Gastrocnemius medialis (tissue), 4 donors: ENCODE data around the gene KLB. TPM values are rescaled to one million over a fixed set of nuclear protein-coding genes. Genes with fewer than 3 reads are reported as not detected.
A peak's percentile ranks its signal among the peaks of the same experiment; 100 is the strongest.

Experiments used
- ATAC-seq, 2 donors: fragments of 150-250 bp; one replicate each; pipeline ENCODE4 v1.9.1; 2016
- DNase-seq, 2 donors: peaks; one replicate each; pipeline ENCODE4 v3.0.0-alpha.2; 2019
- H3K27ac ChIP-seq, 4 donors: fragments of 200-600 bp; sonication (generic); 1 replicate in 1 of 4; 2 replicates in 3 of 4; pipeline ENCODE4 v1.5.1; 2016 to 2018; ENCODE audit warnings: mild to moderate bottlenecking in 2 of 4, moderate library complexity in 1 of 4
- H3K27me3 ChIP-seq, 3 donors: fragments of 200-600 bp; sonication (generic) in 2 of 3; 1 replicate in 1 of 3; 2 replicates in 2 of 3; pipeline versions ENCODE4 v1.5.1 to v1.6.0; 2016 to 2019; ENCODE audit warnings: mild to moderate bottlenecking in 1 of 3, moderate library complexity in 1 of 3
- H3K36me3 ChIP-seq, 2 donors: fragments of 200-600 bp; sonication (generic) in 1 of 2; one replicate each; pipeline ENCODE4 v1.5.1; 2017 to 2018
- H3K4me1 ChIP-seq, 2 donors: fragments of 200-600 bp; sonication (generic) in 1 of 2; one replicate each; pipeline ENCODE4 v1.5.1; 2016 to 2017; ENCODE audit warnings: mild to moderate bottlenecking in 2 of 2
- H3K4me3 ChIP-seq, 4 donors: fragments of 200-600 bp; sonication (generic) in 3 of 4; 1 replicate in 1 of 4; 2 replicates in 3 of 4; pipeline ENCODE4 v1.5.1; 2016 to 2019; ENCODE audit warnings: mild to moderate bottlenecking in 2 of 4
- H3K9me3 ChIP-seq, 3 donors: fragments of 200-600 bp; sonication (generic) in 2 of 3; 1 replicate in 1 of 3; 2 replicates in 2 of 3; pipeline ENCODE4 v1.5.1; 2016 to 2019
- CTCF ChIP-seq, 5 experiments: fragments of 450-650 bp in 3 of 5; fragments of 200-600 bp in 2 of 5; sonication (generic) in 2 of 5; IDR thresholded peaks in 4 of 5; conservative IDR thresholded peaks in 1 of 5; 1 replicate in 4 of 5; 2 replicates in 1 of 5; pipeline ENCODE4 v1.5.1; 2016 to 2019; ENCODE audit warnings: antibody characterized with exemption in 5 of 5, mild to moderate bottlenecking in 3 of 5, moderate library complexity in 3 of 5
- POLR2A ChIP-seq, 2 donors: fragments of 450-650 bp; IDR thresholded peaks; one replicate each; pipeline ENCODE4 v1.6.1; 2017; ENCODE audit warnings: antibody characterized with exemption in 2 of 2, mild to moderate bottlenecking in 2 of 2, moderate library complexity in 2 of 2
- in situ Hi-C, 4 donors: fragments of 200-750 bp; cut with MboI; loops; one replicate each; pipeline versions ENCODE4 v1.15.0 to v1.8.0; 2017; ENCODE audit warnings: low sequenced_read_pairs in 4 of 4
- intact Hi-C: fragments of 100-400 bp; cut with DNase I; formaldehyde crosslinking; loops from one replicate; pipeline ENCODE4 v1.15.1; 2023; ENCODE audit warnings: low total_unique reads
- total RNA-seq, 4 donors: library from RNA; depleted of rRNA; stranded (reverse); fragments of >200 nt; gene quantifications; one replicate each; pipeline versions ENCODE4 v1.1.0 to v1.2.3, GENCODE V29; 2016

KLB gene
- total RNA-seq, 4 donors from 2014 or later: 0.13 TPM; not detected in 3

DNA sequence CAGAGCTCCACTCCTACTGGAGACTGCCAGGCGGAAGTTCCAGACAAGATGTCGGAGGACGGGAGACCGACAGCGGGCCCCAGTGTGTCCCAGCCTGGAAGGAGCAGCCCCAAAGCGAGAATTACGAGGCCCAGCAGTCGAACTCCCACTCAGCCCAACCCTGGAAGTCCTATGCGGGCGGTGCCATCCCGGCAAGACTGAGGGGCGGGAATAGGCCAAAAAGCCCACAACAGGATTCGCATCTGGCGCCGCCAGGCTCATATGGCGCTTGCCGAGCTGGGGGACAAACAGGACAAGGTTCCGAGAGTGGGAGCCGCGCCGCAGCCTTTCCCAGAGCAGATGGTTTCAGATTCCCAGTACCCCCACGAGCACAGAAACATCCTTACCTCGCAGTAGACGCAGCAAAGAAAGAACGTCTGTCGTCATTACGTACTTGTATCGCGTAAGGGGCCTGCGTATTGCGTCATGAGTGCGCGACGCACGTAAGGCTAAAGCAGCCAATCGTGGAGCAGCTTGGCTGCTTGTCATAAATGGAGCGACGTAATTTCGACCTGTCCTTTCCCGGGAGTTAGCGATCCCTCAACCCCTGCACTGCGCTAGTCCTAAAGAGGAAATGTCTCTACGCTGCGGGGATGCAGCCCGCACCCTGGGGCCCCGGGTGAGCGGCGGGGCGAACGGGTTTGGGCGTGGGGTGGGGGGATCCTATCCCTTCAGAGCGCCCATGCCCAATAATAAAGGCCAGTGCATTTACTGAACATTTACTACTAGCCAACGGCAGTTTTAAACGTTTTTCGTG is 52.0 kb downstream of the KLB start, which contains the start of the genes LIAS and RPL9:
Gene LIAS, plus strand, starts transcription at position 552 of the 796 bp plus-strand sequence. Its CDS starts 62 bp downstream, at position 614.
Gene RPL9, minus strand, starts transcription at position 418 of the 796 bp plus-strand sequence. CDS start 483 bp downstream, outside the sequence.
- ATAC-seq: peak; percentile 96 to 98
- H3K27me3 ChIP-seq: no peaks in the 10 kb centered on the region
- in situ Hi-C loops: loop anchor here in 3 of 4 donors (25.0 kb wide), 2 partner anchors 179 to 854 kb away; partner anchors contain the start of gene SMIM14 (in 2 of the 3)
- H3K4me1 ChIP-seq: peaks cover 19 to 21% of the 10 kb centered on the region in 2 donors
- peak within 1 kb of the TSS; percentile 86 to 97 (median 90) for H3K4me3 ChIP-seq
- H3K9me3 ChIP-seq: no peaks in the 10 kb centered on the region
- peaks cover 3 to 54% of the 10 kb centered on the region in 2 donors for H3K36me3 ChIP-seq
- intact Hi-C loops: loop anchor here (1.0 to 5.0 kb wide), 7 partner anchors 68 to 599 kb away; partner anchors contain the start of genes N4BP2, RFC1, SMIM14 and UBE2K
- DNase-seq: peak; percentile 94 to 98
- H3K27ac ChIP-seq: peak within 1 kb of the TSS; percentile 90 to 97 (median 95)
- TF ChIP-seq POLR2A (IDR thresholded peaks at IDR 0.05) (peak; percentile 95 to 96), CTCF (IDR thresholded peaks at IDR 0.05 in 4 of 5, conservative IDR thresholded peaks at IDR 0.05 in 1 of 5) (peak in 1 of 5 experiments; percentile 18)

DNA sequence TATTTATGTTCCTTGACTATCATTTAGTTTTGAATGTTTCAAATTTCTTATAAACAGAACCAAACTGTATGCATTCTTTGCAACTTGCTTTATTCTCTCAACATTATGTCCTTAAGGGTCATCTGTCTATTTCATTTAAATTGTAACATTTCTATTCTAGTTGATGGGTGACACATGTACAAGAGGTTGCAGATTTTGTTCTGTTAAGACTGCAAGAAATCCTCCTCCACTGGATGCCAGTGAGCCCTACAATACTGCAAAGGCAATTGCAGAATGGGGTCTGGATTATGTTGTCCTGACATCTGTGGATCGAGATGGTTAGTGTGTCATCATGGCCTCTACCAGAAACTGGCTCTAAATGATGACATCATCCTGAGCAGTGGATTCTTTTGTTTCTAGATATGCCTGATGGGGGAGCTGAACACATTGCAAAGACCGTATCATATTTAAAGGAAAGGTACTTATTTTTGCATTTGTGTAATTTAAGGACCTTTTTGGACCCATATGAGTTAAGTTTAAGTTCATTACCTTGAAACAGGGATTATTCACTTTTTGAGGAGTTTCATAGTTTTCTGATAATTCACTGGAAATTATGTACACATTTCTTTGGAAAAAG is 58.3 kb downstream of the KLB start:
- peaks cover 1 to 2% of the 10 kb centered on the region in 2 donors for H3K4me1 ChIP-seq
- in situ Hi-C loops (loop anchor here (5.0 to 25.0 kb wide), 5 partner anchors 170 to 847 kb away; partner anchors contain the start of genes SMIM14 (in 3 of the 4) and PDS5A (in 2 of the 4)), intact Hi-C loops (no loop called here)
- H3K4me3 ChIP-seq: no peak overlapping the region
- TF ChIP-seq CTCF (IDR thresholded peaks at IDR 0.05 in 4 of 5, conservative IDR thresholded peaks at IDR 0.05 in 1 of 5): no peak
- no peak for TF ChIP-seq POLR2A (IDR thresholded peaks at IDR 0.05)
- DNase-seq (no peak), ATAC-seq (no peak)
- no peaks in the 10 kb centered on the region for H3K9me3 ChIP-seq
- H3K27me3 ChIP-seq: no peaks in the 10 kb centered on the region
- H3K36me3 ChIP-seq: peaks cover 0 to 33% of the 10 kb centered on the region in 2 donors
- H3K27ac ChIP-seq: no peak overlapping the region

DNA sequence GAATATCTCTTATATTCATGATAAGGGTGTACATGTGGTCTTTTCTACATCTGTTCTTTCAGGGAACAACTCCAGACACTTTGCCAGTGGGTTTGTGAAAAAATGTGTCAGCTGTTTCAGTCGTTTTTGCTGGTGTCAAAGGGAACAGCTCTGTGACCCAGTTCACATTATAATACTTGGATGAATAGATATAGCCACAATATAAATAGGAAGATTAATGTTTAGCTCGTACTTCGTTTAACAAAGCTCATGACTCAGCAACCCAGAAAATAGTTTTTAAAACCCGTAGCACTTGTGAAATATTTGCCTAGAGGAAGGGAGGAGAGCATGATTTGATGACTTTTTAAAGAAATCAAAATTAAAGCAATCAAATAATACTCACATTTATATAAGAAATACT is 60.0 kb downstream of the KLB start:
- Histone ChIP-seq H3K9me3 (no peaks in the 10 kb centered on the region), H3K27me3 (no peaks in the 10 kb centered on the region), H3K36me3 (peaks cover 0 to 33% of the 10 kb centered on the region in 2 donors), H3K4me1 (no peaks in the 10 kb centered on the region), H3K4me3 (no peak overlapping the region), H3K27ac (no peak overlapping the region)
- no peak for ATAC-seq
- in situ Hi-C loops (loop anchor here (5.0 to 25.0 kb wide), 5 partner anchors 168 to 846 kb away; partner anchors contain the start of genes SMIM14 (in 3 of the 4) and PDS5A (in 2 of the 4)), intact Hi-C loops (no loop called here)
- TF ChIP-seq CTCF (IDR thresholded peaks at IDR 0.05 in 4 of 5, conservative IDR thresholded peaks at IDR 0.05 in 1 of 5): no peak
- no peak for TF ChIP-seq POLR2A (IDR thresholded peaks at IDR 0.05)
- no peak for DNase-seq

DNA sequence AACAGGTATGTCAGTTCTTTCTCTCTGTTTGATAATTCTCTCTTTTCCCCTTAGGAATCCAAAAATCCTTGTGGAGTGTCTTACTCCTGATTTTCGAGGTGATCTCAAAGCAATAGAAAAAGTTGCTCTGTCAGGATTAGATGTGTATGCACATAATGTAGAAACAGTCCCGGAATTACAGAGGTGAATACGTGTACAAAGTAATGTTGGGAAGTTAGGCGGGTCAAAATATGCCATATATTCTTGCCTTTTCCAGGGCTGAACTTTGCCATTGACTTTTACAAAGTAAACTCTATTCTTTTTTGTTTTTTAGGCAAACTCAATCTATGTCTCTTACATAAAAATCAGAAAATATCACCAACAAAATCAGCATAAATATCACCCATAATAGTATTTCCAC is 60.7 kb downstream of the KLB start:
- no peak overlapping the region for H3K27ac ChIP-seq
- H3K27me3 ChIP-seq: no peaks in the 10 kb centered on the region
- DNase-seq (no peak), ATAC-seq (no peak)
- TF ChIP-seq POLR2A (IDR thresholded peaks at IDR 0.05) (no peak), CTCF (IDR thresholded peaks at IDR 0.05 in 4 of 5, conservative IDR thresholded peaks at IDR 0.05 in 1 of 5) (no peak)
- H3K4me3 ChIP-seq: no peak overlapping the region
- in situ Hi-C loops: loop anchor here (5.0 to 25.0 kb wide), 5 partner anchors 167 to 845 kb away; partner anchors contain the start of genes SMIM14 (in 3 of the 4) and PDS5A (in 2 of the 4)
- H3K36me3 ChIP-seq: peaks cover 0 to 39% of the 10 kb centered on the region in 2 donors
- intact Hi-C loops: no loop called here
- H3K9me3 ChIP-seq: no peaks in the 10 kb centered on the region
- no peaks in the 10 kb centered on the region for H3K4me1 ChIP-seq
